Naive thymus-derived CD4-positive, alpha-beta T cell (primary cell): ENCODE results near the gene IBA57. TPM values are rescaled to one million over a fixed set of nuclear protein-coding genes. Genes with fewer than 3 reads are reported as not detected.
A peak's percentile ranks its signal among the peaks of the same experiment; 100 is the strongest.

Experiments used
- ATAC-seq: fragments of 150-1000 bp; cut with Tn5 transposase; 2 replicates; pipeline ENCODE4 v1.10.0; 2021; ENCODE audit warnings: mild to moderate bottlenecking, moderate library complexity
- CTCF ChIA-PET: fragments of 350-600 bp; sonication (Branson Sonifier 250); formaldehyde crosslinking; loops from one replicate; lab custom pipeline; 2021; ENCODE audit warnings: antibody characterized with exemption; lab: Charles Lee
- POLR2A ChIA-PET: fragments of 350-600 bp; sonication (Branson Sonifier 250); formaldehyde crosslinking; loops from one replicate; lab custom pipeline; 2021; ENCODE audit warnings: antibody characterized with exemption, inconsistent platforms; lab: Charles Lee
- DNase-seq, 9 donors: peaks; one replicate each; pipeline versions ENCODE4 v3.0.0 to v3.0.0-alpha.2; 2020 to 2022; ENCODE audit warnings: mixed read lengths in 1 of 9
- H3K27ac ChIP-seq: one replicate; pipeline ENCODE4 v1.7.0; 2013; ENCODE audit warnings: mild to moderate bottlenecking, low read depth, low read length, moderate library complexity
- H3K27me3 ChIP-seq, 2 donors: one replicate each; pipeline ENCODE4 v1.7.0; 2013; ENCODE audit warnings: low read length in 2 of 2, mild to moderate bottlenecking in 2 of 2, moderate library complexity in 2 of 2; ENCODE audit not compliant: control insufficient read depth in 2 of 2, insufficient read depth in 2 of 2
- H3K36me3 ChIP-seq, 3 experiments: 1 replicate in 2 of 3; 2 replicates in 1 of 3; pipeline ENCODE4 v1.7.0; 2013; ENCODE audit warnings: low read length in 3 of 3, mild to moderate bottlenecking in 3 of 3, moderate library complexity in 1 of 3; ENCODE audit not compliant: insufficient read depth in 3 of 3, control insufficient read depth in 2 of 3
- H3K4me1 ChIP-seq, 2 donors: one replicate each; pipeline ENCODE4 v1.7.0; 2013; ENCODE audit warnings: low read length in 2 of 2, mild to moderate bottlenecking in 2 of 2, moderate library complexity in 1 of 2; ENCODE audit not compliant: control insufficient read depth in 2 of 2, insufficient read depth in 2 of 2
- H3K4me3 ChIP-seq: 2 replicates; pipeline ENCODE4 v1.7.0; 2013; ENCODE audit warnings: mild to moderate bottlenecking, low read length
- H3K9me3 ChIP-seq, 3 experiments: 1 replicate in 2 of 3; 2 replicates in 1 of 3; pipeline ENCODE4 v1.7.0; 2013; ENCODE audit warnings: low read length in 3 of 3; ENCODE audit not compliant: control insufficient read depth in 2 of 3
- H3K27ac Mint-ChIP-seq, 9 donors: one replicate each; pipeline ENCODE4 v1.8.0; 2020 to 2022; ENCODE audit warnings: mixed read lengths in 9 of 9, mild to moderate bottlenecking in 8 of 9, moderate library complexity in 5 of 9, inconsistent platforms in 2 of 9
- H3K27me3 Mint-ChIP-seq, 5 donors: one replicate each; pipeline ENCODE4 v1.8.0; 2021 to 2022; ENCODE audit warnings: mixed read lengths in 5 of 5, mild to moderate bottlenecking in 1 of 5
- H3K36me3 Mint-ChIP-seq, 5 donors: one replicate each; pipeline ENCODE4 v1.8.0; 2020 to 2022; ENCODE audit warnings: mixed read lengths in 5 of 5, mild to moderate bottlenecking in 3 of 5, inconsistent platforms in 1 of 5
- H3K4me1 Mint-ChIP-seq, 7 donors: one replicate each; pipeline ENCODE4 v1.8.0; 2020 to 2022; ENCODE audit warnings: mixed read lengths in 7 of 7, mild to moderate bottlenecking in 3 of 7, inconsistent platforms in 1 of 7
- H3K4me3 Mint-ChIP-seq, 10 donors: one replicate each; pipeline ENCODE4 v1.8.0; 2020 to 2022; ENCODE audit warnings: mild to moderate bottlenecking in 10 of 10, mixed read lengths in 10 of 10, moderate library complexity in 6 of 10, inconsistent platforms in 2 of 10
- H3K9me3 Mint-ChIP-seq, 11 donors: one replicate each; pipeline ENCODE4 v1.8.0; 2020 to 2022; ENCODE audit warnings: mixed read lengths in 11 of 11, mild to moderate bottlenecking in 4 of 11, inconsistent platforms in 1 of 11, moderate library complexity in 1 of 11
- intact Hi-C, 2 donors: fragments of 100-400 bp; cut with micrococcal nuclease; formaldehyde crosslinking; loops; one replicate each; pipeline ENCODE4 v1.15.1; 2023
- polyA plus RNA-seq, 2 donors: library from polyadenylated mRNA; unstranded; fragments of 300-500 nt; fragmentation: Illumina TruSeq; gene quantifications; one replicate each; pipeline ENCODE4 v1.2.3, GENCODE V29; 2021
- total RNA-seq, 6 experiments: library from RNA in 5 of 6; stranded (reverse) in 5 of 6; gene quantifications; 1 replicate in 5 of 6; 2 replicates in 1 of 6; pipeline ENCODE4 v1.2.3 and lab custom pipeline; 2021 to 2026

IBA57 gene
- total and polyA plus RNA-seq, 7 experiments from 2014 or later: 5.4 to 17.1 (median 10.2) TPM

GRCh38 chr1:228204958-228205357 is 39.4 kb downstream of the IBA57 start:
- Histone ChIP-seq H3K4me1 (no peaks in the 10 kb centered on the region), H3K36me3 (no peaks in the 10 kb centered on the region), H3K4me3 (no peak overlapping the region), H3K27me3 (no peaks in the 10 kb centered on the region), H3K9me3 (no peaks in the 10 kb centered on the region), H3K27ac (no peak overlapping the region)
- H3K4me1 Mint-ChIP-seq: no peaks in the 10 kb centered on the region
- POLR2A ChIA-PET: interaction anchor here (1.6 kb wide), 1 partner anchor 37 kb away, joined by 4 read pairs; no protein-coding TSS in a partner anchor
- H3K9me3 Mint-ChIP-seq: peaks cover 0 to 4% (median 0%) of the 10 kb centered on the region in 11 donors
- H3K27ac Mint-ChIP-seq: no peak overlapping the region
- peaks cover 7 to 30% (median 10%) of the 10 kb centered on the region in 5 donors for H3K27me3 Mint-ChIP-seq
- CTCF ChIA-PET: no interaction called here
- ATAC-seq: no peak
- intact Hi-C loops: no loop called here
- DNase-seq: no peak
- peaks cover 0 to 7% (median 4%) of the 10 kb centered on the region in 5 donors for H3K36me3 Mint-ChIP-seq
- H3K4me3 Mint-ChIP-seq: no peak overlapping the region

- ChIA-PET CTCF (no interaction called here), POLR2A (interaction anchor here (0.5 kb wide), 1 partner anchor 18 kb away, joined by 3 read pairs; no protein-coding TSS in a partner anchor)
- no peak overlapping the region for H3K4me3 Mint-ChIP-seq
- H3K9me3 Mint-ChIP-seq: peaks cover 0 to 3% (median 0%) of the 10 kb centered on the region in 11 donors
- no peak for ATAC-seq
- Histone ChIP-seq H3K27me3 (no peaks in the 10 kb centered on the region), H3K27ac (no peak overlapping the region), H3K4me1 (no peaks in the 10 kb centered on the region), H3K4me3 (no peak overlapping the region), H3K9me3 (no peaks in the 10 kb centered on the region), H3K36me3 (no peaks in the 10 kb centered on the region)
- H3K27me3 Mint-ChIP-seq: peaks cover 7 to 30% (median 10%) of the 10 kb centered on the region in 5 donors
- H3K4me1 Mint-ChIP-seq: no peaks in the 10 kb centered on the region
- H3K27ac Mint-ChIP-seq: no peak overlapping the region
- intact Hi-C loops: no loop called here
- DNase-seq: no peak
- H3K36me3 Mint-ChIP-seq: peaks cover 0 to 7% (median 4%) of the 10 kb centered on the region in 5 donors
Measured at GRCh38 chr1:228205526-228206436, 40.2 kb downstream of the IBA57 start.

- Mint-ChIP-seq H3K4me3 (no peak overlapping the region), H3K27me3 (peaks cover 4 to 24% (median 10%) of the 10 kb centered on the region in 5 donors), H3K9me3 (no peaks in the 10 kb centered on the region), H3K4me1 (no peaks in the 10 kb centered on the region), H3K36me3 (no peaks in the 10 kb centered on the region), H3K27ac (no peak overlapping the region)
- Histone ChIP-seq H3K4me3 (no peak overlapping the region), H3K9me3 (no peaks in the 10 kb centered on the region), H3K27ac (no peak overlapping the region), H3K4me1 (no peaks in the 10 kb centered on the region), H3K36me3 (no peaks in the 10 kb centered on the region), H3K27me3 (no peaks in the 10 kb centered on the region)
- ChIA-PET CTCF (no interaction called here), POLR2A (interaction anchor here (0.5 kb wide), 1 partner anchor 19 kb away, joined by 3 read pairs; no protein-coding TSS in a partner anchor)
- DNase-seq (no peak), ATAC-seq (peak; percentile 19)
- intact Hi-C loops: no loop called here
Measured at GRCh38 chr1:228206582-228207351, 41.2 kb downstream of the IBA57 start.

- Histone ChIP-seq H3K9me3 (no peaks in the 10 kb centered on the region), H3K4me1 (no peaks in the 10 kb centered on the region), H3K27ac (no peak overlapping the region), H3K27me3 (no peaks in the 10 kb centered on the region), H3K4me3 (no peak overlapping the region), H3K36me3 (no peaks in the 10 kb centered on the region)
- H3K9me3 Mint-ChIP-seq: no peaks in the 10 kb centered on the region
- no peak for DNase-seq
- ChIA-PET CTCF (no interaction called here), POLR2A (no interaction called here)
- ATAC-seq: no peak
- H3K27me3 Mint-ChIP-seq: peaks cover 4 to 24% (median 10%) of the 10 kb centered on the region in 5 donors
- no peak overlapping the region for H3K27ac Mint-ChIP-seq
- intact Hi-C loops: no loop called here
- H3K4me1 Mint-ChIP-seq: no peaks in the 10 kb centered on the region
- H3K36me3 Mint-ChIP-seq: no peaks in the 10 kb centered on the region
- H3K4me3 Mint-ChIP-seq: no peak overlapping the region
Measured at GRCh38 chr1:228207381-228207810, 41.8 kb downstream of the IBA57 start.

GRCh38 chr1:228207851-228208821 is 42.5 kb downstream of the IBA57 start, which contains the start of gene OBSCN:
Gene OBSCN, plus strand, starts transcription at chr1:228208044. Its CDS starts 3,740 bp downstream, at chr1:228211784.
- no peak for DNase-seq
- H3K9me3 Mint-ChIP-seq: no peaks in the 10 kb centered on the region
- H3K27me3 Mint-ChIP-seq: peaks cover 4 to 19% (median 10%) of the 10 kb centered on the region in 5 donors
- intact Hi-C loops: no loop called here
- peaks cover 0 to 3% (median 0%) of the 10 kb centered on the region in 7 donors for H3K4me1 Mint-ChIP-seq
- no peak within 1 kb of the TSS for H3K4me3 Mint-ChIP-seq
- no peak for ATAC-seq
- POLR2A ChIA-PET: no interaction called here
- peak within 1 kb of the TSS in 1 of 9 donors; percentile 62 for H3K27ac Mint-ChIP-seq
- H3K36me3 Mint-ChIP-seq: no peaks in the 10 kb centered on the region
- Histone ChIP-seq H3K36me3 (no peaks in the 10 kb centered on the region), H3K27ac (no peak within 1 kb of the TSS), H3K27me3 (no peaks in the 10 kb centered on the region), H3K4me1 (no peaks in the 10 kb centered on the region), H3K9me3 (no peaks in the 10 kb centered on the region), H3K4me3 (no peak within 1 kb of the TSS)
- CTCF ChIA-PET: no interaction called here
